MCF 10A (cell line): Measurements from ENCODE around the gene CKB. TPM values are rescaled to one million over a fixed set of nuclear protein-coding genes. Genes with fewer than 3 reads are reported as not detected.

ENCODE experiments used
- BruUV-seq: library from RNA; stranded (reverse); fragments of 400-500 nt; replicated peaks from 2 replicates; lab custom pipeline; 2021; lab: Mats Ljungman, UMichigan
- CTCF ChIA-PET: fragments of 300-600 bp; sonication (Branson Sonifier 250); formaldehyde crosslinking; extraction: SDS; loops from one replicate; lab custom pipeline; 2021; ENCODE audit warnings: antibody characterized with exemption, inconsistent platforms; lab: Yijun Ruan, JAX
- POLR2A ChIA-PET: fragments of 300-600, 350-650 bp; sonication (Branson Sonifier 250); formaldehyde crosslinking; extraction: SDS; loops from one replicate; lab custom pipeline; 2020; ENCODE audit warnings: antibody characterized with exemption, inconsistent platforms; lab: Yijun Ruan, JAX
- DNase-seq: peaks from one replicate; pipeline ENCODE4 v3.0.0-alpha.2; 2018; ENCODE audit not compliant: unreplicated experiment
- H3K27ac Mint-ChIP-seq: one replicate; pipeline ENCODE4 v1.8.0; 2022; ENCODE audit warnings: mild to moderate bottlenecking, low read depth, mixed read lengths; ENCODE audit not compliant: unreplicated experiment
- H3K27me3 Mint-ChIP-seq: one replicate; pipeline ENCODE4 v1.8.0; 2022; ENCODE audit warnings: mixed read lengths; ENCODE audit not compliant: insufficient read depth, unreplicated experiment
- H3K36me3 Mint-ChIP-seq: one replicate; pipeline ENCODE4 v1.8.0; 2022; ENCODE audit warnings: mild to moderate bottlenecking, moderate library complexity, mixed read lengths; ENCODE audit not compliant: insufficient read depth, unreplicated experiment
- H3K4me1 Mint-ChIP-seq: one replicate; pipeline ENCODE4 v1.8.0; 2022; ENCODE audit warnings: mixed read lengths; ENCODE audit not compliant: insufficient read depth, unreplicated experiment
- H3K4me3 Mint-ChIP-seq: one replicate; pipeline ENCODE4 v1.8.0; 2022; ENCODE audit warnings: mild to moderate bottlenecking, moderate library complexity, mixed read lengths; ENCODE audit not compliant: unreplicated experiment
- H3K9me3 Mint-ChIP-seq: one replicate; pipeline ENCODE4 v1.8.0; 2022; ENCODE audit warnings: mixed read lengths; ENCODE audit not compliant: unreplicated experiment
- CTCF ChIP-seq: fragments of 200-600 bp; IDR thresholded peaks from one replicate; pipeline ENCODE4 v1.8.0; 2022; ENCODE audit warnings: antibody characterized with exemption, mild to moderate bottlenecking; ENCODE audit not compliant: unreplicated experiment
- intact Hi-C: fragments of 100-400 bp; cut with micrococcal nuclease; formaldehyde crosslinking; loops from 2 replicates; pipeline ENCODE4 v1.14.1; 2022
- total RNA-seq: library from RNA; stranded (reverse); gene quantifications from 2 replicates; pipeline ENCODE4 v1.2.3, GENCODE V29; 2022

The CKB gene
- total RNA-seq, 1 experiment from 2014 or later = 8.5 TPM

GRCh38 chr14:103520657-103521437, 1.8 kb downstream of the CKB start:
- Mint-ChIP-seq H3K9me3 (no peaks in the 10 kb centered on the region), H3K4me1 (peaks cover 14% of the 10 kb centered on the region), H3K27ac (peak overlapping the region; percentile 27), H3K27me3 (no peaks in the 10 kb centered on the region), H3K4me3 (peak overlapping the region; percentile 70), H3K36me3 (no peaks in the 10 kb centered on the region)
- DNase-seq = peak; percentile 80
- TF ChIP-seq CTCF = peak; percentile 39
- intact Hi-C loops = loop anchor here (2.0 kb wide), 1 partner anchor 20 kb away; no protein-coding TSS in a partner anchor
- ChIA-PET CTCF (interaction anchor here (0.6 to 7.0 kb wide), 10 partner anchors 9 to 201 kb away, joined by 3 to 126 read pairs (median 4); no protein-coding TSS in a partner anchor), POLR2A (interaction anchor here (0.6 to 4.7 kb wide), 10 partner anchors 8 to 169 kb away, joined by 3 to 52 read pairs (median 4); partner anchors contain the start of genes BAG5, COA8 and TRMT61A)
- BruUV-seq = no TSS peak

- H3K27me3 Mint-ChIP-seq = no peaks in the 10 kb centered on the region
- ChIA-PET POLR2A (interaction anchor here (0.6 to 4.7 kb wide), 8 partner anchors 8 to 169 kb away, joined by 3 to 52 read pairs (median 4); partner anchors contain the start of gene TRMT61A), CTCF (interaction anchor here (0.6 to 7.0 kb wide), 9 partner anchors 10 to 393 kb away, joined by 3 to 126 read pairs (median 5); no protein-coding TSS in a partner anchor)
- no peak for DNase-seq
- peak overlapping the region; percentile 70 for H3K4me3 Mint-ChIP-seq
- intact Hi-C loops = loop anchor here (2.0 kb wide), 1 partner anchor 21 kb away; no protein-coding TSS in a partner anchor
- H3K4me1 Mint-ChIP-seq = peaks cover 14% of the 10 kb centered on the region
- H3K27ac Mint-ChIP-seq = no peak overlapping the region
- H3K36me3 Mint-ChIP-seq = no peaks in the 10 kb centered on the region
- BruUV-seq = no TSS peak
- no peaks in the 10 kb centered on the region for H3K9me3 Mint-ChIP-seq
- no peak for TF ChIP-seq CTCF
Measured at GRCh38 chr14:103520269-103520656, 2.4 kb downstream of the CKB start.

- Mint-ChIP-seq H3K4me3 (peak overlapping the region; percentile 36), H3K27ac (peak overlapping the region; percentile 64), H3K36me3 (peaks cover 2% of the 10 kb centered on the region), H3K9me3 (no peaks in the 10 kb centered on the region), H3K27me3 (no peaks in the 10 kb centered on the region), H3K4me1 (peaks cover 14% of the 10 kb centered on the region)
- CTCF ChIA-PET = interaction anchor here (0.6 to 7.0 kb wide), 6 partner anchors 9 to 393 kb away, joined by 3 to 126 read pairs (median 20); partner anchors contain the start of gene TRMT61A
- intact Hi-C loops = loop anchor here (2.0 kb wide), 1 partner anchor 21 kb away; no protein-coding TSS in a partner anchor
- TF ChIP-seq CTCF = no peak
- DNase-seq = no peak
- BruUV-seq = no TSS peak
- POLR2A ChIA-PET = interaction anchor here (1.2 to 4.7 kb wide), 3 partner anchors 9 to 26 kb away, joined by 4 to 52 read pairs (median 32); partner anchors contain the start of gene TRMT61A
Measured at GRCh38 chr14:103519837-103520212, 2.8 kb downstream of the CKB start.
